T47D (cell line): Measurements from ENCODE around the gene MXD4.

Source experiments
- DNase-seq, 2 experiments: peaks; one replicate each; pipeline versions ENCODE4 v3.0.0 to v3.0.0-alpha.2; 2011 to 2012; ENCODE audit warnings: low read depth in 1 of 2, low spot score in 1 of 2
- JUND ChIP-seq: IDR thresholded peaks from 2 replicates; pipeline ENCODE4 v1.6.1; 2012; ENCODE audit warnings: low read depth
- in situ Hi-C: cut with HindIII; loops from 2 replicates; pipeline ENCODE4 v1.10.0; 2016; ENCODE audit warnings: low sequenced_read_pairs, low pct_unique_long_range_greater_than_20kb

Gene MXD4

GRCh38 chr4:2253160-2254084, 8.5 kb downstream of the MXD4 start:
- no peak for TF ChIP-seq JUND
- in situ Hi-C loops: no loop called here
- DNase-seq: no peak

GRCh38 chr4:2252530-2253091, 9.3 kb downstream of the MXD4 start:
- TF ChIP-seq JUND: no peak
- in situ Hi-C loops: no loop called here
- DNase-seq: no peak

- no peak for DNase-seq
- in situ Hi-C loops: no loop called here
- no peak for TF ChIP-seq JUND
These were observed 9.9 kb downstream of the MXD4 start for GRCh38 chr4:2251795-2252529.

GRCh38 chr4:2251073-2251794, 10.7 kb downstream of the MXD4 start:
- no peak for DNase-seq
- TF ChIP-seq JUND: no peak
- in situ Hi-C loops: no loop called here

GRCh38 chr4:2250357-2251072, 11.4 kb downstream of the MXD4 start:
- DNase-seq: no peak
- no peak for TF ChIP-seq JUND
- in situ Hi-C loops: no loop called here

GRCh38 chr4:2249526-2250356, 12.2 kb downstream of the MXD4 start:
- no peak for DNase-seq
- in situ Hi-C loops: no loop called here
- TF ChIP-seq JUND: no peak

- TF ChIP-seq JUND: no peak
- no peak for DNase-seq
- in situ Hi-C loops: no loop called here
These were observed 13.1 kb downstream of the MXD4 start for GRCh38 chr4:2248821-2249261.

GRCh38 chr4:2248044-2248780, 13.7 kb downstream of the MXD4 start:
- TF ChIP-seq JUND: no peak
- no peak for DNase-seq
- in situ Hi-C loops: no loop called here

- DNase-seq: no peak
- in situ Hi-C loops: no loop called here
- no peak for TF ChIP-seq JUND
These were observed 14.5 kb downstream of the MXD4 start for GRCh38 chr4:2247128-2248043.
